ENCODE data around the gene PADI2.

The PADI2 gene

DNA sequence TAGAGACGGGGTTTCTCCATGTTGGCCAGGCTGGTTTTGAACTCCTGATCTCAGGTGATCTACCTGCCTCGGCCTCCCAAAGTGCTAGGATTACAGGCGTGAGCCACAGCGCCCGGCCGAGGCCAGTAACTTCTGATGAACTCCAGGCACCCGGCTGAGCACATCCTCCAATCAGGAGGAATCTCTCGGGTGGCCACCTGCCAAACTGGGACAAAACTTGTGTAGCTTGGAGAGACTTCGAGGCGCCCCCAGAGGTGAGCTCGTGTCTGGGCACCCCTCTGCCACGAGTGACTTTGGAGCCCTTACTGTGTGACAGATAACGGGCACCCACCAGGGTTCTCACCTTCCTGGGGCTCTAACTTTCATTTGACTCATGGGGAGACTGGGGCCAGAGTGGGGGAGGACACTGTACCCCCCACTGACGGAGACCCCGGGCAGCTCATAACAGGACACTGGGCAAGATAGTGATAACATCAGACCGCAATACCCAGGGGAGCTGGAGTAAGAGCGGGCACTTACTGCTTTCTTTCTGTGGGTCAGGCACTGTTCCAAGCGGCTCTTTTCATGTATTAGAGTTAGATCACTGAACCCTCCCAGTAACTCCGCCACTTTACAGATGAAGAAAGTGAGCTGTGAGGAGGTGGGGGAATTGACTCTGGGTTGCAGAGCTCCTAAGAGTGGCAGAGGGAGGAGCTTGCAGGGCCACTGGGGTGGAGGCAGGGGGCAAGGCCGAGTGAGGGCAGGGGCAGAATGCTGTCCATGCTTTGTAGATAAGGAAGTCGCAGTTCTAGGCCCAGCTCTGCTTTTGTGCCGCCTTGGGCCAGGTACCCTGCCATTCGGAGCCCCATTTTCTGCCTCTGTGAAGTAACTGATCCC, 1.9 kb upstream of the PADI2 start:
- H3K27ac Mint-ChIP-seq = peak overlapping the region in 1 of 3 experiments; percentile 27
- no peaks in the 10 kb centered on the region for H3K36me3 Mint-ChIP-seq (ENCODE audit: low read depth)
- no peak for TF ChIP-seq CTCF (IDR thresholded peaks at IDR 0.05; ENCODE audit: unreplicated experiment in 3 of 3)
- peaks cover 62% of the 10 kb centered on the region for H3K27me3 Mint-ChIP-seq (ENCODE audit: low read depth)
- H3K9me3 Mint-ChIP-seq = no peaks in the 10 kb centered on the region
- peaks cover 47% of the 10 kb centered on the region for H3K4me1 Mint-ChIP-seq
- H3K4me3 Mint-ChIP-seq = peak overlapping the region in 2 of 3 experiments; percentile 6 to 62

DNA sequence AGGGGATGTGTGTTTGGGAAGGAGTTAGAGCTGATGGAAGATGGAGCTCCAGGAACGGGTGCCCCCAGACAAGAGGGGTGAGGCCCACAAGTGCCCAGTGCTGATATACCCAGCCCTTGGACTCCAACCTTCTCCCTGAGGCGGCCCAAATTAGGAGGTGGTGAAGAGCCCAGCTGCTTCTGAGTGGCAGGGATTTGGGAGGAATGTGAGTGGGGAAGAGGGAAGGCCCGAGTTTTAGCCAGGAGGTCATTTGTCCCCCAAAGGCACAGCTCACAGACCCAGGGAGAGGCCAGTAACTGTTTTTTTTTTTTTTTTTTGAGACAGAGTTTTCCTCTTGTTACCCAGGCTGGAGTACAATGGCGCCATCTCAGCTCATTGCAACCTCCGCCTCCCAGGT, 1.2 kb upstream of the PADI2 start:
- no peak overlapping the region for H3K27ac Mint-ChIP-seq
- TF ChIP-seq CTCF (IDR thresholded peaks at IDR 0.05; ENCODE audit: unreplicated experiment in 3 of 3) = no peak
- no peaks in the 10 kb centered on the region for H3K36me3 Mint-ChIP-seq (ENCODE audit: low read depth)
- H3K4me1 Mint-ChIP-seq = peaks cover 52% of the 10 kb centered on the region
- peak overlapping the region in 1 of 3 experiments; percentile 20 for H3K4me3 Mint-ChIP-seq
- no peaks in the 10 kb centered on the region for H3K9me3 Mint-ChIP-seq
- H3K27me3 Mint-ChIP-seq (ENCODE audit: low read depth) = peaks cover 67% of the 10 kb centered on the region

DNA sequence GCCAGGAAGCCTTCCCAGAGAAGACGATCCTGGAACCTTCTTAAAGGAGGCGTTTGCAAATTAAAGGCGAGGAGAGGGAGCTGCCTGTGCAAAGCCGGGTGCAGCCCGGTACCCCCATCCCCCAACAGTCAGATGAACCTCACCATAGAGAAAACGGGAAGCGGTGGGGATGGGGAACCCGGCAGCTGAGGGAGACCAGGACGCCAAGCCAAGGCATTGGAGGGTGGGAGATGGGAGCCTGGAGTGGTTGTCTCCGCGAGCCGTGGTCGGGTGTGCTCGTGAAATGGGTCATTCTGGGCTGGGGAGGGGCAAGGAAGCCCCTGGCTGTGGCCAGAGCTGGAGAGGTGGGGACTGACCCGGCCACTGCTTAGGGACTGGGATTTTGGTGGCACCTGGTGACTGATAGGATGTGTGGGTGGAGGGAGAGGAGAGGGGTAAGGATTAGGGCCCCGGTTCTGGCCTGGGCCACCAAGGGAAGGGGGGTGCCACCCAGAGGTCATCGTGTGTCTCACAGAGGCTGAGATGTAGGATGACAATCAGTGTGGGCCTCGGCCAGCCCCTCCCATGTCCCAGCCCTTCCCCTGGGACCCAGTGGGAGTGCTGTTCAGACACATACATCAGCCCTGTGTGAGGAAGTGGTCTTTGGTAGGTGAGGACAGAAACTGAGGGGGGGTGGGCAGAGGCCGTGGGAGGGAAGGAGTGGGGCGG, 676 bp upstream of the PADI2 start:
- Mint-ChIP-seq H3K27ac (no peak overlapping the region), H3K27me3 (ENCODE audit: low read depth) (peaks cover 72% of the 10 kb centered on the region), H3K4me1 (peaks cover 57% of the 10 kb centered on the region), H3K36me3 (ENCODE audit: low read depth) (no peaks in the 10 kb centered on the region), H3K4me3 (peak overlapping the region; percentile 19 to 65 (median 57)), H3K9me3 (no peaks in the 10 kb centered on the region)
- TF ChIP-seq CTCF (IDR thresholded peaks at IDR 0.05; ENCODE audit: unreplicated experiment in 3 of 3) = no peak

DNA sequence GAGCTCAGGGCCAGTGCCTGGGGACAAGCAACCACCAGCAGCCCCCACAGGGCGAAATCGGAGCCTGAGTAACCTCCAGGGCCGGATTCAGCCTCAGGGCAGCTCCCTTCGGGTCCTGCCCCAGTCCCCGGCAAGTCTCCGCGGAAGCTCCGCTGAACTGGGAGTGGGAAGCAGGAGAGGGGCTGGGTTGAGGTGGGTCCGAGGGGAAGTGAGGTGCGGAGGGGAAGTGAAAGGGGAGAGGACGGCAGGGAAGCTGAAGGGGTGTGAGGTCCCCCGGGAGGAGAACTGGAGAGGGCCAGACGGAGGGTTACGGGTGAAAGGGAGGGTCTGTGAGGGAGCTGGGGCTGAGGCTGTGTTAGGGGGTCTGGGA, 560 bp downstream of the PADI2 start:
- H3K27me3 Mint-ChIP-seq (ENCODE audit: low read depth) = peaks cover 78% of the 10 kb centered on the region
- H3K4me3 Mint-ChIP-seq = peak overlapping the region; percentile 53 to 67 (median 53)
- H3K9me3 Mint-ChIP-seq = no peaks in the 10 kb centered on the region
- no peak for TF ChIP-seq CTCF (IDR thresholded peaks at IDR 0.05; ENCODE audit: unreplicated experiment in 3 of 3)
- H3K27ac Mint-ChIP-seq = no peak overlapping the region
- H3K4me1 Mint-ChIP-seq = peaks cover 66% of the 10 kb centered on the region
- no peaks in the 10 kb centered on the region for H3K36me3 Mint-ChIP-seq (ENCODE audit: low read depth)

DNA sequence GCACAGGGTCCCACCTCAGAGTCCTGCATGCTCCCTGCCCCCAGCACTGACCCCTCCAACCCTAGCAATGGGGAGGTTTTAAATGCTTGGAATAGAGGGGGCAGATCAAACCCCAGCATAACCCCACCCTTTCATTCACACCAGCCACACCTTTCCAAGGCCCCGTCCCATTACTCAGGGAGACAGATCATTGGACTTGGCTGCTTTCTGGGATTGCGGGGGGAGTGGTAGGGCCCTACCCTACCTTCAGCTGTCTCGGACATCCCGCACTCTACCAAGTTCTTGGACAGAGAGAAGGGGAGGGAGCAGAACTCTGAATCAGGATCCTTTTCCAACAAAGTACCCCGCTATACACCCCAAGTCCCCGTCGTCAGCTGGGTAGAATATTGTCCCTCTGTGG, 983 bp downstream of the PADI2 start:
- Mint-ChIP-seq H3K4me3 (peak overlapping the region; percentile 53 to 67 (median 60)), H3K36me3 (ENCODE audit: low read depth) (no peaks in the 10 kb centered on the region), H3K27ac (no peak overlapping the region), H3K9me3 (no peaks in the 10 kb centered on the region), H3K4me1 (peaks cover 63% of the 10 kb centered on the region), H3K27me3 (ENCODE audit: low read depth) (peaks cover 78% of the 10 kb centered on the region)
- TF ChIP-seq CTCF (IDR thresholded peaks at IDR 0.05; ENCODE audit: unreplicated experiment in 3 of 3) = no peak

Data from nephron (organoid).